ENCODE results near the gene CRELD1. TPM values are rescaled to one million over a fixed set of nuclear protein-coding genes. Genes with fewer than 3 reads are reported as not detected.

Gene CRELD1
- total RNA-seq = 30.1 and 45.0 TPM in 2 replicates

GRCh38 chr3:9933561-9934234 is at the start of gene CRELD1:
Gene CRELD1, plus strand, starts transcription at chr3:9933834. Its CDS starts 605 bp downstream, at chr3:9934439.

GRCh38 chr3:9890249-9891071 is 43.2 kb upstream of the CRELD1 start, which contains the start of gene JAGN1:
Gene JAGN1, plus strand, starts transcription at chr3:9890610. Its CDS starts 113 bp downstream, at chr3:9890723.

GRCh38 chr3:9902372-9903237 is 31.0 kb upstream of the CRELD1 start, which contains the start of gene IL17RE:
Gene IL17RE, plus strand, starts transcription at chr3:9902848. Its CDS starts 85 bp downstream, at chr3:9902933.

GRCh38 chr3:9916734-9917680 is 16.6 kb upstream of the CRELD1 start, which contains the start of gene IL17RC:
Gene IL17RC, plus strand, starts transcription at chr3:9917098. Its CDS starts 218 bp downstream, at chr3:9917316.

GRCh38 chr3:9951962-9952805 is 18.6 kb downstream of the CRELD1 start, which contains the start of gene PRRT3:
Gene PRRT3, minus strand, starts transcription at chr3:9952408. Its CDS starts 2,293 bp downstream, at chr3:9950115.

Other genes starting within 250 kb of the CRELD1 start
- not detected in 2 replicates for gene CPNE9, start 230.0 kb upstream of the CRELD1 start, total RNA-seq
- gene BRPF1, start 202.1 kb upstream of the CRELD1 start, total RNA-seq = 8.6 and 9.9 TPM in 2 replicates
- gene OGG1, start 183.9 kb upstream of the CRELD1 start, total RNA-seq = 26.9 and 39.8 TPM in 2 replicates
- gene CAMK1, start 163.9 kb upstream of the CRELD1 start, total RNA-seq = 53.0 and 54.8 TPM in 2 replicates
- gene TADA3, start 141.4 kb upstream of the CRELD1 start, total RNA-seq = 121 and 134 TPM in 2 replicates
- 287 and 324 TPM in 2 replicates for gene ARPC4, start 140.8 kb upstream of the CRELD1 start, total RNA-seq
- gene TTLL3, start 123.6 kb upstream of the CRELD1 start, total RNA-seq = 3.2 and 4.4 TPM in 2 replicates
- 71.5 and 87.0 TPM in 2 replicates for gene RPUSD3, start 89.8 kb upstream of the CRELD1 start, total RNA-seq
- gene CIDEC, start 53.6 kb upstream of the CRELD1 start, total RNA-seq = 0.29 and 0.35 TPM in 2 replicates
- 84.8 and 89.7 TPM in 2 replicates for gene JAGN1, start 43.2 kb upstream of the CRELD1 start, total RNA-seq
- 3.5 and 5.5 TPM in 2 replicates for gene IL17RE, start 31.0 kb upstream of the CRELD1 start, total RNA-seq
- gene IL17RC, start 16.7 kb upstream of the CRELD1 start, total RNA-seq = 65.7 and 80.7 TPM in 2 replicates
- 2.0 and 2.3 TPM in 2 replicates for gene PRRT3, start 18.6 kb downstream of the CRELD1 start, total RNA-seq
- 47.3 and 73.9 TPM in 2 replicates for gene EMC3, start 53.0 kb downstream of the CRELD1 start, total RNA-seq
- gene FANCD2, start 92.6 kb downstream of the CRELD1 start, total RNA-seq = 32.1 and 39.2 TPM in 2 replicates
- gene FANCD2OS, start 174.4 kb downstream of the CRELD1 start, total RNA-seq = not detected in 2 replicates
- gene BRK1, start 181.8 kb downstream of the CRELD1 start, total RNA-seq = 125 and 163 TPM in 2 replicates
- 21.3 and 26.1 TPM in 2 replicates for gene VHL, start 207.9 kb downstream of the CRELD1 start, total RNA-seq
- 2.9 and 3.5 TPM in 2 replicates for gene IRAK2, start 231.1 kb downstream of the CRELD1 start, total RNA-seq